Measurements from ENCODE around the gene PKD1.

Gene PKD1

DNA sequence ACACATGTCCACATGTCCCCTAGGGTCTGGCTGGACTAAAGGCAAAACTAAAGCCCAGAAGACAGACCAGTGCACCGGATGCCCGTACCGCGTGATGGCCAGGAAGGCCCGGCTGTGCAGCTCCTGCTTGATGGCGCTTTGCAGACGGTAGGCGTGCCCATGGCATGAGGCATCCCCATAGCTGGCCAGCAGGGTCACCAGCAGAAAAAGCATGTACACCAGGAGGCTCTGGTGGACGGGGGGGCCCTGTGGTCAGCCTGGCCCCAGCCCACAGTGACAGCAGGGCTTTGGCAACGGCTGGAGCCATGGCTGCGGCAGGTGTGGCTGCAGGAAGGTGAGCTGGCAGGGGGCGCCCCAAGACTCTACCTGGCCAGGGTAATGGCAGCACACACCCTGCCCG is 42.8 kb downstream of the PKD1 start:
- TF ChIP-seq, protein P1, sequence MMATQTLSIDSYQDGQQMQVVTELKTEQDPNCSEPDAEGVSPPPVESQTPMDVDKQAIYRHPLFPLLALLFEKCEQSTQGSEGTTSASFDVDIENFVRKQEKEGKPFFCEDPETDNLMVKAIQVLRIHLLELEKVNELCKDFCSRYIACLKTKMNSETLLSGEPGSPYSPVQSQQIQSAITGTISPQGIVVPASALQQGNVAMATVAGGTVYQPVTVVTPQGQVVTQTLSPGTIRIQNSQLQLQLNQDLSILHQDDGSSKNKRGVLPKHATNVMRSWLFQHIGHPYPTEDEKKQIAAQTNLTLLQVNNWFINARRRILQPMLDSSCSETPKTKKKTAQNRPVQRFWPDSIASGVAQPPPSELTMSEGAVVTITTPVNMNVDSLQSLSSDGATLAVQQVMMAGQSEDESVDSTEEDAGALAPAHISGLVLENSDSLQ (IDR thresholded peaks at IDR 0.05), result no peak
- TF ChIP-seq FOXA1 (IDR thresholded peaks at IDR 0.05) (no peak), ELF4 (IDR thresholded peaks at IDR 0.05) (no peak), SP1 (IDR thresholded peaks at IDR 0.05) (no peak), NFRKB (IDR thresholded peaks at IDR 0.05) (no peak)
- ChIA-PET POLR2A (no interaction called here), CTCF (interaction anchor here (1.1 kb wide), 1 partner anchor 48 kb away, joined by 3 read pairs; no protein-coding TSS in a partner anchor)
- DNase-seq (ENCODE audit: extremely low spot score), result no peak

DNA sequence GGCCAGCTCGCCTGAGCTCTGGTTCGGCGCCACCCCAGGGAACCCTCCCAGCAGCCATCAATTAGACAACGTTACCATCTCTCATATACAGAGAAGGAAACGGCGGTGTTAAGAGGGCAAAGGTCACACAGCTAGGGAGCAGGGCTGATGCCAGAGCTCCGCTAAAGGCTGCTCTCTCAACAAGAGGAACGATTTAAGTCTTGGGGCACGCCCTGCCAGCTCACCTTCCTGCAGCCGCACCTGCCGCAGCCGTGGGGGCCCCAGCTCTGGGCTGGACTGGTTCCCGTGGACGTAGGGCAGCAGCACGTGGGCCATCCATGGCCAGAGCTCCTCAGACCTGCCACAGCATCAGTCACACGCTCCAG is 43.5 kb downstream of the PKD1 start:
- ChIA-PET POLR2A (interaction anchor here (1.0 kb wide), 1 partner anchor 63 kb away, joined by 3 read pairs; the partner anchor contains the start of gene TRAF7), CTCF (interaction anchor here (1.1 kb wide), 1 partner anchor 48 kb away, joined by 3 read pairs; no protein-coding TSS in a partner anchor)
- no peak for DNase-seq (ENCODE audit: extremely low spot score)
- no peak for TF ChIP-seq SP1 (IDR thresholded peaks at IDR 0.05)
- no peak for TF ChIP-seq BHLHE40 (IDR thresholded peaks at IDR 0.05; ENCODE audit: borderline replicate concordance)
- no peak for TF ChIP-seq HDGF (IDR thresholded peaks at IDR 0.05; ENCODE audit: borderline replicate concordance)
- TF ChIP-seq ELF4 (IDR thresholded peaks at IDR 0.05), result no peak
- TF ChIP-seq ZNF384 (IDR thresholded peaks at IDR 0.05), result no peak
- no peak for TF ChIP-seq TARDBP (IDR thresholded peaks at IDR 0.05)
- no peak for TF ChIP-seq FOXA1 (IDR thresholded peaks at IDR 0.05)
- no peak for TF ChIP-seq FOXK2 (IDR thresholded peaks at IDR 0.05)
- TF ChIP-seq, protein P1 (IDR thresholded peaks at IDR 0.05), result no peak
- no peak for TF ChIP-seq NFRKB (IDR thresholded peaks at IDR 0.05)

DNA sequence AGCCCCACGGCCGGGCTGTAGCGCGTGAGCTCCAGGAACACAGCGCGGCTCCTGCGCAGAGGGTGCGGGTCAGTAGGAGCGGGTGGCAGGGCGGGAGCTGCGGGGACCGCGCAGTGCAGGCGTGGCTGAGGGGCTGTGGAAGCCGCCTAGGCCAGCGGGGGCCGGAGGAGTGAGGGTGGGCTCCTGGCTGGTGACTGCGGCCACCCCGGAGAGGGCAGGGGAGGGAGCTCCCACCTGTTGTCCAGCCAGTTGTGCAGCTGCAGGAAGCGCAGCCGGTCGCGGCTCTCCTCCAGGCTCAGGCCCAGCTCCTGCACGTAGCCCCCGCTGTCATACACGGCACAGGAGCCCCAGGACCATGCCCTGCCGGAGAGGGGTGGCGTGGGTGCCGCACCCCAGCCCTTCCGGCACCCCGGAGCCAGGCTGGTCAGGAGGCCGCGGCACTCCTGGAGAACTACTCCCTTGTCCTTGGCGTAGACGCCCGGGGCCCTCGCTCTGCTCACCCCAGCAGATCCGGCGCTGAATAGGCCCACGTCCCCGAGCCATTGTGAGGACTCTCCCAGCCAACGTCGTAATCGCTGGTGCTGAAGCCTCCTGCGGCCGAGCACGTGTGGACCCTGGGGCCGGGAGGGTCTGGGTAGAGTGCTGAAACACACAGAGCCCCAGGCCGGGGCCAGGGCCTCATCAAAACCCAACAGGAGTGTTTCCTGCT is 44.0 kb downstream of the PKD1 start:
- POLR2A ChIA-PET, result interaction anchor here (1.0 to 1.2 kb wide), 2 partner anchors 13 to 64 kb away, joined by 3 to 4 read pairs; partner anchors contain the start of gene TRAF7
- DNase-seq (ENCODE audit: extremely low spot score), result no peak
- CTCF ChIA-PET, result interaction anchor here (1.1 kb wide), 1 partner anchor 49 kb away, joined by 3 read pairs; no protein-coding TSS in a partner anchor
- TF ChIP-seq, protein P1 (IDR thresholded peaks at IDR 0.05), result no peak
- no peak for TF ChIP-seq BHLHE40 (IDR thresholded peaks at IDR 0.05; ENCODE audit: borderline replicate concordance)

DNA sequence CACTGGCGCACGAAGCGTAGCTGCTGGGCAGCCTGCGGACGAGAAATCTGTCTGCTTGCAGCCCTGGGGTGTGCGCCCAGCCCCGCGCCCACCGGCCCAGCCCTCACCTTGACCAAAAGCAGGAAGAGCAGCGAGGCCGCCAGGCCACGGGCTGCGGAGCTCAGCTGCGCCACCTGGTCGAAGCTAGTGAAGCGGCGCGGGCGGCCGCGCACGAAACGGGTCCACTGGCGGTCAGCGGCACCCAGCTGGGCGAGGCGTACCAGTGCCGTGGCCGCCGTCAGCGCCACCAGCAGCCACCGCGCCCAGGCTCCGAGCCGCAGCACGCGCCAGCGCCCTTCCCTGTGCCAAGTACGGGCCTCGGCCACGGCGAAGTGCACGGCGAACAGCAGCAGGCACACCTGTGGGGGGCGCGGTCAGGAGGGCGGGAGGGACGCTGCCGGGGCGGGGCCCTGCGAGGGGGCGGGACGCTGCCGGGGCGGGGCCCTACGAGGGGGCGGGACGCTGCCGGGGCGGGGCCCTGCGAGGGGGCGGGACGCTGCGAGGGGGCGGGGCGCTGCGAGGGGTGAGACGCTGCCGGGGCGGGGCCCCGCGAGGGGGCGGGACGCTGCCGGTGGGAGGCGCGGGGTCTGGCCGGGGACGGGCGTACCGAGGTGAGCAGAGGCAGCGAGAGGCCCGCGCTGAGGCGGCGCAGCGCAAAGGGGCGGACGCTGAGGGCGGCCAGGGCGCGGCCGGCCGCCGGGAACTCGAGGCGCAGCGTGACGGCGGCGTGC is 44.7 kb downstream of the PKD1 start:
- CTCF ChIA-PET, result interaction anchor here (1.1 kb wide), 1 partner anchor 57 kb away, joined by 3 read pairs; no protein-coding TSS in a partner anchor
- POLR2A ChIA-PET, result interaction anchor here (0.8 to 1.2 kb wide), 5 partner anchors 12 to 126 kb away, joined by 3 to 5 read pairs (median 4); partner anchors contain the start of genes RPS2 and TRAF7
- DNase-seq (ENCODE audit: extremely low spot score), result peak; percentile 82

DNA sequence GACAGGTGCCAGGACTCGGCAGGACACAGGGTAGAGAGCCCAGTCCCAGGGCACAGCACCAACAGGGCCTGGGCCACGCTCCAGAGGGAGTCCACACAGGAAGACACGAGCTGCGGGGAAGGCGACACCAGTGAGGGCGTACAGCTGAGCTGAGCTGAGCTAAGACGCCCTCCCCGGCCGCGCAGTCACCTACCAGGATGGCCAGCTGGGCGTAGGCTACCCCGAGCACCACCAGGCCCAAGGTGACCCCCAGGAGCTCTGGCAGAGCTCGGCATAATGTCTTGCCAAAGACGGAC is 45.3 kb downstream of the PKD1 start:
- no peak for TF ChIP-seq HDGF (IDR thresholded peaks at IDR 0.05; ENCODE audit: borderline replicate concordance)
- TF ChIP-seq ZNF384 (IDR thresholded peaks at IDR 0.05), result no peak
- TF ChIP-seq SUZ12 (IDR thresholded peaks at IDR 0.05), result no peak
- TF ChIP-seq FOXA1 (IDR thresholded peaks at IDR 0.05), result no peak
- TF ChIP-seq CTBP1 (IDR thresholded peaks at IDR 0.05; ENCODE audit: borderline replicate concordance), result no peak
- no peak for TF ChIP-seq FOXM1 (IDR thresholded peaks at IDR 0.05; ENCODE audit: borderline replicate concordance)
- no peak for TF ChIP-seq LEF1 (IDR thresholded peaks at IDR 0.05; ENCODE audit: borderline replicate concordance)
- TF ChIP-seq NFRKB (IDR thresholded peaks at IDR 0.05), result no peak
- POLR2A ChIA-PET, result interaction anchor here (0.8 to 1.2 kb wide), 4 partner anchors 12 to 126 kb away, joined by 3 to 5 read pairs (median 4); partner anchors contain the start of genes RPS2 and TRAF7
- CTCF ChIA-PET, result interaction anchor here (1.1 kb wide), 1 partner anchor 57 kb away, joined by 3 read pairs; no protein-coding TSS in a partner anchor
- DNase-seq (ENCODE audit: extremely low spot score), result no peak

More for the DNA sequence above, 44.7 kb downstream of the PKD1 start:
- TF ChIP-seq FOXM1 (IDR thresholded peaks at IDR 0.05; ENCODE audit: borderline replicate concordance) (no peak), SP1 (IDR thresholded peaks at IDR 0.05) (no peak), FOXK2 (IDR thresholded peaks at IDR 0.05) (no peak), L3MBTL2 (conservative IDR thresholded peaks at IDR 0.05) (no peak), HDGF (IDR thresholded peaks at IDR 0.05; ENCODE audit: borderline replicate concordance) (no peak), NFRKB (IDR thresholded peaks at IDR 0.05) (no peak), ARNT (IDR thresholded peaks at IDR 0.05) (no peak)
- TF ChIP-seq, protein P1 (IDR thresholded peaks at IDR 0.05), result no peak
